Fibroblast of villous mesenchyme (primary cell): ENCODE data around the gene FDXACB1. TPM values are rescaled to one million over a fixed set of nuclear protein-coding genes. Genes with fewer than 3 reads are reported as not detected.

ENCODE experiments used
- DNase-seq: peaks from one replicate; pipeline ENCODE4 v3.0.0-alpha.2; 2010; ENCODE audit warnings: low read depth
- H3K4me3 ChIP-seq: 2 replicates; pipeline ENCODE4 v1.5.1; 2011; ENCODE audit warnings: low read depth, mild to moderate bottlenecking, low read length
- CTCF ChIP-seq: IDR thresholded peaks from 2 replicates; pipeline ENCODE4 v1.5.1; 2012; ENCODE audit warnings: low read depth, mild to moderate bottlenecking, low read length; ENCODE audit not compliant: insufficient read depth
- total RNA-seq: library from RNA; depleted of rRNA; stranded (reverse); fragments of >200 nt; gene quantifications from 2 replicates; pipeline ENCODE4 v1.2.3, GENCODE V29; 2012

Gene FDXACB1, protein sequence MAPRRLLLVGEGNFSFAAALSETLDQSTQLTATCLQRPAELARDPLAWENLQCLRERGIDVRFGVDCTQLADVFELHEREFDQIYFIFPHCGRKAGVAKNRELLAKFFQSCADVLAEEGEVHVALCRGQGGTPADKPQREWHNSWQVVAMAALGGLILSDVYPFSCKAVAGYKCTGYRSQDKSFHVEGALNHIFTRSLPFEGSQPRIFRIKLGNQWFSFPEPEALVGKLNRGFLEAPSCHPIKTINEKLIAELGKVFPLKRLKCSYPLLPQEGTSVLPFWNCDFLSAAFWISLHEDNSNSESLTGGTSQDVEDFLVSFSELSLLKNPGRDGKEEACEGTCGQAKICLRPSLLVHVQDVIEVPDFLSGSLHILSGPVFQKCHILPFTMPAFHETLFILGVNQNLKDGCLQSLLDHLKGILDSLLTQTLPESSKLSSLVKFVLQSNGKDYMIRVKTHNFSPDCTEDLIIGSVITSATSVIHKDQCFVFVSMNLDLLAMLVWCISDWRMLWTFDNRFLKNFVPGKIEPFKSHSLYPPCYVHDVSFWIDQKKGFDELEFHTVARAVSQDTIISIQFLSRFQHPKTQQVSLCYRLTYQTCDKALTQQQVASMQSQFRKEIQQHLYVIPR
- total RNA-seq: 2.3 and 4.3 TPM in 2 replicates

DNA sequence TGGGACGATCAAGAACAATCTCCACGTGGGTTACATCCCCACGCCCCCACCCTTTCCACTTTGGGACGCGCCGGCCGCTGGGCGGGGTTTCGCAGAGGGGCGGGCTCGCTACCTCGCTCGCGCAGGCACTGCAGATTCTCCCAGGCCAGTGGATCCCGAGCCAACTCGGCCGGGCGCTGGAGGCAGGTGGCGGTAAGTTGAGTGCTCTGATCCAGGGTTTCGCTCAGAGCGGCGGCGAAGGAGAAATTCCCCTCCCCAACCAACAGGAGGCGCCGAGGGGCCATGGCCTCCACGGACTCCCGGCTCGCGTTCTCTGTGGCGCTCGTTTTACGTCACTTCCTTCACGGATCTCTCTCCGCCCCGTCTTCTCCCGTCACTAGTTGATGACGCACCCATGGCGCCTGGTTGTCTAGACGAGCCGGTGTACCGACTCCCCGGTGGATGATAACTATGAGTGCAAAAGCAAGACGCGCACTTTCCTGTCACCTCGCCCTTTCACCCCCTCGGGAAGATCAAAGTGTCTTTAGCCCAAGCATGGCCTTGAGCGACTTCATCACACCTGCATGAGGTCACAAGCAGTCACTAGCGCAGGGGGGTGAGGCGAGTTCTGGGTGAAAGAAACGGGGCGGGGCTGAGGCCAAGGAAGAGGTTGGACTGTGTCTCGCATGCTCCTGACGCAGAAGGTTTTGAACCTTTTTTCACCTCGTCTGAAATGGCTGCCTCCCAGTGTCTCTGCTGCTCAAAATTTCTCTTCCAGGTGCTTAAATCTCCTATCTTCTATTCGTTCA lies at the start of gene FDXACB1, which contains the start of gene CFAP68:
Gene FDXACB1 (minus strand): TSS at position 317 of the 788 bp plus-strand sequence. CDS start 33 bp downstream, at position 284.
Gene CFAP68 (plus strand): TSS at position 693 of the 788 bp plus-strand sequence. CDS start 20 bp downstream, at position 713.
- peak within 1 kb of the TSS; percentile 75 for H3K4me3 ChIP-seq
- TF ChIP-seq CTCF: peak; percentile 92
- DNase-seq: peak; percentile 98

- peak overlapping the region; percentile 62 for H3K4me3 ChIP-seq
- TF ChIP-seq CTCF: peak; percentile 8
- peak; percentile 97 for DNase-seq
Observed at GRCh38 chr11:111926505-111927391, 47.8 kb upstream of the FDXACB1 start.

GRCh38 chr11:111925953-111926352 lies 47.0 kb upstream of the FDXACB1 start:
- no peak for DNase-seq
- TF ChIP-seq CTCF: no peak
- no peak overlapping the region for H3K4me3 ChIP-seq

GRCh38 chr11:111923951-111924350 lies 45.0 kb upstream of the FDXACB1 start:
- no peak for DNase-seq
- H3K4me3 ChIP-seq: no peak overlapping the region
- no peak for TF ChIP-seq CTCF

DNA sequence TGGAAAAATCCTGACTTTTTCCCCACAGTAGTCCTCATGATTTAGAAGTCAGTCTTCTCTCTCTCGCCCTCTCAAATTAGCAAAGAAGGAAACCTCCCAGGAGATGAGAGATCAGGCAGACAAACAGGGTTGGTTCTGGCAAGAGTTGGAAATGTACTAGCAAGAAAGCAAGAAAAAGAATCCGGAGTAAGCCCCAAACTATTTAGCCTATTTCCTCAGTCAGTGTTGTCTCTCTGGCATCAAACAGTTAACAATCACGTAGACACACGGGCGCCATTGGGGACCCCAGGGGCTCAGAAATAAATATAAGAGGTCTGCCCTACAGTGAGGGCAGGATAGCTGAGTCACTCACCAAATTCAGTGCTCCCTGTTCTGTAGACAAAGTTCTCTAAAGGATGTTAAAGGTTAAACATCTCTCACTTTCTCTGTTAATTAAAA lies 44.4 kb upstream of the FDXACB1 start:
- no peak for TF ChIP-seq CTCF
- DNase-seq: peak; percentile 19
- H3K4me3 ChIP-seq: no peak overlapping the region

DNA sequence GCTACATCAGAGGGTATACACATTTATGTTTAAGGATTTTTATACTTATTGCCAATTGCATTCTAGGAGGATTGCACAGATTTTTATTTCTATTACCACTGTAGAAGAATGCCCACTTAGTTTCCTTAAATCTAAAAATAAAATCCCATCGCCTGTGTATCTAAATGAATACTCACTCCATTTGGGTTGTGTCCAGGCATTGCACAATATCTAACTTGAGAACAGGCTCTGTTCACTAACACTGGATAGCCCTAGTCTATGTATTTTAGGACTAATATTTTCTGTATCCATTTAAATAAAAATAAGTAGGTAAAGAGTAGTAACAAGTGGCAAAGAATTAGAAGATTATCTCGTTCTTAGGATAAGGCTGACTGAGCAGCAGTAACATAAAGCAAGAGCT lies 43.8 kb upstream of the FDXACB1 start:
- TF ChIP-seq CTCF: no peak
- peak; percentile 83 for DNase-seq
- no peak overlapping the region for H3K4me3 ChIP-seq
